GM21723 (cell line): ENCODE measurements around the gene ACBD6.
A peak's percentile ranks its signal among the peaks of the same experiment; 100 is the strongest.

ENCODE experiments used
- ATAC-seq: cut with Tn5 transposase; IDR thresholded peaks from one replicate; pipeline ENCODE4 v1.9.1; 2021; ENCODE audit warnings: mild to moderate bottlenecking, moderate library complexity; ENCODE audit not compliant: unreplicated experiment

The ACBD6 gene

DNA sequence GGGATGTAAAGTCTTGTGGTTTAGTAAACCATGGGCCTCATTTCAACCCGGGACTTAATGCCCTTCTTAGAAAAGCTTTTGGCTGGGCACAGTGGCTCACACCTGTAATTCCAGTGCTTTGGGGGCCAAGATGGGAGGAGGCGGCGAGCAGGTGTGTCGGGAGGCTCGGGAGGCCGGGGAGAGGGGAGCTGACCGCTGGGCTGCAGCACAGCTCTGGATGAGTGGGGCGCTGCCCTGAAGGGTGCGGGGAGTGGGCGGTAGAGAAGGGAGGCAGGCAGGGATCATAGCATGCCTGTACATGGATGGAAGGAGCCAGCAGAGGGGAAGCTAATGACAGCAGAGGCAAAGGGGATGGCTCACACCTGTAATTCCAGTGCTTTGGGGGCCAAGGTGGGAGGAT, 241.3 kb downstream of the ACBD6 start:
- ATAC-seq, result no peak

DNA sequence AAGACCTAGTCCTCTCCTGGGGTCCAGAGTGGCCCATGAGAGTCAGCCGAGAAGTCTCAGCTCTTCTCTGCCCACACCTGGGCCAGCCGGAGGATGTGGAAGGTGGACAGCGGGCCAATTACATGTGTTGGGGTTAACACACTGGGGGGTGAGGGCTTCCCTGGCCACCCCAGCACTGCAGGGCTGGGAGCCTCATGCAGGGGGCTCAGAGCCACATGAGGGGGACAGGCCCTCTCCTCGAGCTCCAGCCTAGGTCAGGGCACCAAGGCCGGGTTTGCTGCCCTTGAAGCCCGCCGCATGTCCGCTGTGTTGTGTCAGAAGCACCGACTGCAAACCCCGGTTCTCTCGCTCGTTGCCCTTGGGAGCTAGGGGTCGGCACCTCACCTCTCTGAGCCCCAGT, 241.8 kb downstream of the ACBD6 start:
- no peak for ATAC-seq

DNA sequence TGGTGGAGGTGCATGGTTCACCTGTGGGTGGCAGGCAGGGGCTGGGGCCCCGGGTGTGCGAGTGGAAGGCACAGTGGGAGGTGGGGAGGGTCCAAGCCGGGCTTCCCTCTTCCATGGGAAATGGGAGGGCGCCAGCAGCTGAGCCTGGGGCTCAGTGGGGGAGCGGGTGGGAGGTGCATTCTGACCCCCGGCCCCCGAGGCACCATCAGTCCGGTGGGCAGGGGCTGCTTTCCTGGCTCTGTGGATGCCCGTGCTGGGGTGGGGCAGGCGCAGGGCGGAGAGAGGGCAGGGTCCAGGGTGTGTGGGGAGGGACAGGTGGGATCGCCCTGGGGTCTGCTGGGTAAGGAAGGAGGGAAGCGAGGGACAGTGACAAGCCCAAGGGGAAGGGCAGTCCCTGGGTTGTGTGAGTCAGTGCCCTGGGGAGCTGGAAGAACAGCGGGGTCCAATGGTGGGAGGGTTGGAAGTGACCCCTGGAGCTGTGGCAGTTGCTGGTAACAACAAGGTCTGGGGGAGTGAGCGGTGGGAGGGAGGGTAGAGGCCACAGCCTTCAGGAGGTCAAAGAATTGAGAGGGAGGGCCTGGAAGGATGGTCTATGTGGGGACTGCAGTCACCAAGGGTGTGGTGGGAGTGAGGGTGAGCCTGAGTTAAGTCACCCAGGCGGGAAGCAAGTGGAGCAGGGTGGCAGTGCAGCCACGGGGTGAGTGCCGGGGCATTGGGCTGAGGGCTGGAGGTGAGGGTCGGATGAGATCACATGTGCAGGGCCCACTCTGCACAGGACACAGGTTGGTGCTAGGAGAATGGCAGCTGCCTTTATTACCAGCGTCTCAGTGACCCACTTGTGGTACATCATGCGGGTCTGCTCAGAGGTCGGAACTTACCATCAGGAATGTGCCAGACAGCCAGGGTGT, 242.7 kb downstream of the ACBD6 start:
- no peak for ATAC-seq

DNA sequence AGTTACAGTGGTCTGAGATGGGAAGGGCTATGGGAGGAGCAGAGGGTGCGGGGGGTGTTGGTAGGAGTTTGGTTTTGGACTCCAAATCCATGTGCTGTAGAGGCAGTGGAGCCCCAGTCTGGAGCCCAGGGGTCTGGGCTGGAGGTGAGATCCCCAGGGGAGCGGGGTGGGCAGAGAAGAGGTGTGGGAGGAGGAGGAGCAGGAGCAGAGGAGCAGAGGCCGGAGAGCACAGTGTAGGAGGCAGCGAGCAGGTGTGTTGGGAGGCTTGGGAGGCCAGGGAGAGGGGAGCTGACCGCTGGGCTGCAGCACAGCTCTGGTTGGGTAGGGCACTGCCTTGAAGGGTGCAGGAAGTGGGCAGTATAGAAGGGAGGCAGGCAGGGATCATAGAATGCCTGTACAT, 243.4 kb downstream of the ACBD6 start:
- no peak for ATAC-seq

DNA sequence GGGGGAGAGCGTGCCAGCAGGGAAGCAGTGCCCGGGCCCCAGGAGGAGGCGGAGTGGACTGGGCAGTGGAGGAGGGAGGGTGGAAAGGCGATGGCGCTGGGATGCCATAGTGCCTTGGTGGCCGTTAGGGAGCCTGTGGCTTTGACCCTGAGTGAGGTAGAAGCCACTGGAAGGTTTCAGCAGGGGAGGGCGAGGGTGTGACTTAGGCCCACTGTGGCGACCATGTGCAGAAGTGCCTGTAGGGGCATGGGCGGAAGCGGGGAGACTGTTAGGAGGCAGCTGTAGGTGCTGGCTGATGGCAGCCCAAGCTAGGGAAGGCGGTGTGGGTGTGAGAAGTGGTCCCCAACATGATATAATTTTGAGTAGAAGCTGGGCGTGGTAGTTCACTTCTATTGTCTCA, 244.1 kb downstream of the ACBD6 start:
- no peak for ATAC-seq

DNA sequence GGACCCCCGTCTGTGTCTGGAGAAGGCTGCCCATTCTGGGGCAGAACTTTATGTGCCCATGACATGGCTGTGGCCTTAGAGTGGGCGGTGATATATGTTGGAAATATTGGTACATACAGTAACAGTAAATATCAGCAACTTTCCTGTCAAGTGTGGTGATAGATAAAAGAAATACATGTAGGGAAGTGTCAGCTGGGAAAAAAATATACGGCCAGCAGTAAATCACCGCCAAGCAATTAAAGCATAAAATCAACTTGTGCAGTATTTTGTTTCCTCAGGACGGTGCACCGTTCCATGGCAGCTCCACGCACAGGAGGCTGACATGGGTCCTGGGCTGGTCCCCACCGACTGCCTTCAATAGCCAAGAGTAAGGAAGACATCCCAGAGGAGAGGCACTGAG, 244.9 kb downstream of the ACBD6 start:
- no peak for ATAC-seq

DNA sequence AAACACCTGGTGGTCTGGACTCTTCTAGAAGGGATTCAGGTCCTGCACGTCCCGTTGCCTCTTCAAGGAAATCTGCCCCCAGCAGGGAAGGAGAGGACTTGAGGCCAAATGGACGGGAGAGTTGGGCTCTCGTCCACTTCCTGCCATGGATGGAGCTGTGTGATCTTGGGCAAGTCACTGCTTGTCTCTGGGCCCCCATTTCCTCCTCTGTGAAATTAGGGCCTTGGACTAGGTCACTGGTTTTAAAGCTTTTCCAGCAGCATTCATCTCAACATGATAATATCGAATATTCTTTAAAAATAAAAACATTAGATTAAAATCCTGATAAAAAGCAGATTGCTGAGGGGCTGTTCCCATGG, 245.4 kb downstream of the ACBD6 start:
- no peak for ATAC-seq

DNA sequence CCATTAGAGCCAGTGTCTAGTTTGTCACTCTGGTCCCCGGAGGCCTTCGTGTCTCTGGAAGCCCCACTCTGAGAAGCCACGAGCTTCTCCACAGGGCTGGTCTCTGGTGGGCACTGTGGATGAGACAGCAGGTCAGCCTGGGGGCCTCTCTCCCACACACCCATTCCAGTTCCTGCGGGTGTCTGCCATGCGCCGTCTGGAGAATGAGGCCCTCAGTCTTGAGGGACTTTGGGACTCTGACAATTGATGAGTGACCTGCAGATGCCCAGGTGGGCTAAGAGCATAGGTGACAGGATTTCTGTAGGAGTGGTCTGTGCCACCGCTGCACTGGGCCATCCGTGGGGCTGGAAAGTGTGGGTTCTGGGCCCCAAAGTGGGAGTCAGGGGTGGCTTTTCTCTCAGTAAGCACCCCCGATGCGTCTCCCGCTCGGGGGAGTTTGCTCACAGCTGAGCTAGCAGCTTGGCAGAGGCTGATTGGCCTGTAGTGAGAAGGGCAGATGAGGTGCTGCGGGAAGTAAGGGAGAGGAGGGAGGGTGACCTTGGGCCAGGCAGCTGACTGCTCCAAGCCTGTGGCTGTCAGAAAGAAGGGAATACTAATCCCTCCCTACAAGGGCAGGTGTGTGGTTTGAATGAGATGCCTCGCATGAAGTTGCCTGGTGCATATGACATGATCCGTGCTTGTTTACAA, 245.9 kb downstream of the ACBD6 start:
- no peak for ATAC-seq

DNA sequence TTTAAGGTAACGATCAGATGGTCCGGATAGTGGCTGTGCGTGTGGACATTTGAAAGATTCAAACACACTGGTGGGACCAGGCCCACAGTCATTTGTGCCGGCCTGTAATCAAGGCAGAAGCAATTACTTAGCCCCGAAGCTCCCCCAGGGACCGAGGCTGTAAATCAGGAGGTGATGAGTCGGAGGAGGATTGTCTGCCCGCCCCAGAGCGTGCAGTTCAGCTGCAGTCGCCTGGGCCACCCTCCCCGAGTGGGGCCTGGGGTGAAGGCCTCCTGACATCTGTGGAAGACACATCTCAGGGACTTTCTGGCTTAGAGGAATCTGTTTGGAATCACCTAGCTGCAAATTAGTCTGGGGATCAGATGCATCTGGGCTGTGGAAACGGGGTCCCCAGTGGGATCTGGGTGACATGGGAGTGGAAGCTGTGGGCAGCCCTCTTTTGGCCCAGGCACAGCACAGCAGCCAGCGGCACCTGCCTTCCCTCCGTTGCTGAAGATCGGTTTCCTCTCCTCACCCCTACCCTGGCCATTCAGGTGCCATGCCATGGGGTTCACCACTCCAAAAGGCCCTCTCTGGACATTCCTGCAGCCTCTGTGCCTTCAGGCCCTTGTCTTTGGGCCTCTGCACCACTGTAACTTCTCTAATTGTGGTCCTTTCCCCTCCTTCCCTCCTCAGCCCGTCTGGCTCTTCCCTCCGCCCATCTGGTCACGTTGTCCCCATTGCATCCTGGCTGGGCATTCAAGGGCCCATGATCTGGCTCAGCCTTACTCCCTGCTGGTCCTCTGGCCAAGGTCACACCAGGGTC, 246.6 kb downstream of the ACBD6 start:
- no peak for ATAC-seq

DNA sequence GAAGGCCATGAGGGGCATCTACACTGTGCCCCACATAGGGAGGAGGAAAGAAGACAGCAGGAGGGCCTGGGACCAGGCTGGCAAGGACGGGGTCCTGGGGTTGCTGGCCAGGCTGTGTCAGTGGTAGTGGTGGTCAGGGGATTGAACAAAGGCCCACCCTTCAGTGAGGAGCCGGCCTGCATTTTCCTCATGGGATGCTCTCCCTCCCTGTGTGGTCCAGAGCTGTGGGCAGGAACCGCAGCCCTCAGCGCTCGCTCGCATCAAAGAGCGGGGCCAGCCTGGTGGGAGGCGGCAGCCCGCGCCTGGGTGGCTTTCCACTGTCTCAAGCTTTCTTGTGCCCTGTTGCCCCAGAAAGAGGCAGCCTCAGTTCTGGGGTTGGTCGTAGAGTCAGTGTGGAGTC, 247.5 kb downstream of the ACBD6 start:
- no peak for ATAC-seq

DNA sequence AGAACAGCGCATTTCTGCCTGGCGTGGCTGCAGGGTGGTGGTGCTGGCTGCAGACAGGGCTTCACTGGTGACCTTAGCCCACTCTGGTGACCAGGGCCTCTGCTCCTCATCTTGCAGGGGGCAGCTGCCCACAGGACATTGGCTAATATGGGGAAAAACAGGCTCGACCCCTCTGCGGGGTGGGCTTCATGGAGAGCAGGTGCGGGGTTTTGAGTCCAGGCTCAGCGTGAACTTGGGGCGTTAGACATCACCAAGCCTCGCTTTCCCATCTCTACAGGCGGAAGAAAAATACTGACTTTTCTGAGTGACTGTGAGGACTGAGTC, 247.9 kb downstream of the ACBD6 start:
- no peak for ATAC-seq

DNA sequence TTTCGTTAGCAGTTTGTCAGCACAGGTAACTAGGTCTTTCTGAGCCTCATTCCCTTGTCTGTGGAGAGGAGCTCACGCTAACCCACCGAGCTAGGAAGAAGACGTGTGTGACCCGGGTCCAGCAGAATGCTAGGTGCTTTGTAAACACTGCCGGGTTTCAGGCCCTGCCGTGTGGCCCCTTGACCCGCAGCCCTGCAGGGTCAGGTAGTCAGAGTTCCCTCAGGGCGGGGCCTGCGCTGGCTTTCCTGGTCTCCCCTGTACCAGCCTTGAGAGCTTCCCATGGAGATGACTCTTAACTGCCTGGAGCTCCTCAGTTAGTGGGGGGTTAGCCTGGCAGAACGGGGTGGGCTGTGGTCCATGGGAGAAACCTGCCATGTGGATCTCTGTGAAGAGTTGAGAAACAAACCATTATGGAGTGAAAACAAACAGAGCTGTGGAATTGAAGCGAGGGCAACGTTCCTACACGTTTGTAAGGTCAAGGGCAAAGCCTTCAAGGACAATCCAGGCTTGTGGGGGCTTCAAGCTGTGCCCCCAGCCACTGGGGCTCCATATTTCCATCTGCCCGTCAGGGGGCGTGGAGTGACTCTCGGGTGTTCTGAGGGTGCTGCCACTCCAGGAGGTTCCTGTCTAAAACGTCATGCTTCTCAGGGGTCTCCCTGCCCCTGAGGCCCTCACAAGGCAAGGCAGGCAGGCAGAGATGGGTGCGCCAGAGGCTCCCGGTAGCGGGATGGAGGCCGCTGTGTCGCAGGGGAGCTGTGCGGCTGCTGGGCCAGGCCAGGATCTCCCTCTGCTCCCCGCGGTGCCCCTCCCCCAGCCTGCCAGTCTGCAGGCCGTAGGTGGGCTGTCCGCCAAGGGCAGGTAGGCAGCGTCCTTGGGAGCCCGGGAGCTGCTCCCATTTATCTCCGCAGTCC, 248.5 kb downstream of the ACBD6 start:
- no peak for ATAC-seq

DNA sequence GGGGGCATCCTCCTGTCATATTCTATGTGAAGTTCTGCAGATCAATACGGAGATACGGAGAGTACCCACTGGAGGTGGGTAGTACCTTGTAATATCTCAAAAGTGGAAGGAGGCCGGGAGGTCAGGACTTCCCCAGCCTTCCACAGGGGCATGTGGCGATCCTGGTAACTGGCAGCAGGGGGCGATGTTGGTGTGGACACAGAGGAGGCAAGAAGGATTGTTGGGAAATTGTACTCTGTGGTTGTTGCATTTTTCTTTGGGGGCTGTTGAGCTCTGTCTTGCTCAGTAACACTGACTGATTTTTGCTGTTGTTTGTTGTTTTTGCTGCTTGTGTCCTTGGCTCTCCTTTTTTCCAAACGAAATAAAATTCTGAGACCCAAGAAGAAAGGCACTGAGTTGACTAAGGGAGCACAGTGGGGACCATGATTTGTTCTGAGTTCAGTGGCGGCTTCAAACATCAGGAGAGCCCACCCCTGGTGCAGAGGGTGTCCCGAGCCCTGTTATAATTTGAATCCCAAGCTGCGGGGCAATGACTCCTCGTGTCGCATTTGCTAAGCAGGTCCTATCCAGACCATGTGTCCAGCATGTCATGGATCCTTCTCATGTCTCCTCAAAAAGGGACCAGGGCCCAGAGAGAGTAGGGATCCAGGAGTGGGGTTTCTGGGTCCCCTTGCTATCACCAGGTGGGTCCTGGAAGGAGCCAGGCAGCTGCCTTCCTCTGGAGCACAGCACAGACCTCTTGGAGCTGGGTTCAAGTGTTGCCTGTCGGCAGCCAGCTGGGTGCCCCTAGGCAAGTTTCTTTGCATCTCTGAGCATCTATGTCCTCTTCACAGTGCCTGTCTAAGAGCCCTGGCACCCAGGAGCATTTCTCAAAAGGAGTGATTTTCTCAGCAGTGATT, 249.5 kb downstream of the ACBD6 start:
- ATAC-seq, result peak; percentile 79

DNA sequence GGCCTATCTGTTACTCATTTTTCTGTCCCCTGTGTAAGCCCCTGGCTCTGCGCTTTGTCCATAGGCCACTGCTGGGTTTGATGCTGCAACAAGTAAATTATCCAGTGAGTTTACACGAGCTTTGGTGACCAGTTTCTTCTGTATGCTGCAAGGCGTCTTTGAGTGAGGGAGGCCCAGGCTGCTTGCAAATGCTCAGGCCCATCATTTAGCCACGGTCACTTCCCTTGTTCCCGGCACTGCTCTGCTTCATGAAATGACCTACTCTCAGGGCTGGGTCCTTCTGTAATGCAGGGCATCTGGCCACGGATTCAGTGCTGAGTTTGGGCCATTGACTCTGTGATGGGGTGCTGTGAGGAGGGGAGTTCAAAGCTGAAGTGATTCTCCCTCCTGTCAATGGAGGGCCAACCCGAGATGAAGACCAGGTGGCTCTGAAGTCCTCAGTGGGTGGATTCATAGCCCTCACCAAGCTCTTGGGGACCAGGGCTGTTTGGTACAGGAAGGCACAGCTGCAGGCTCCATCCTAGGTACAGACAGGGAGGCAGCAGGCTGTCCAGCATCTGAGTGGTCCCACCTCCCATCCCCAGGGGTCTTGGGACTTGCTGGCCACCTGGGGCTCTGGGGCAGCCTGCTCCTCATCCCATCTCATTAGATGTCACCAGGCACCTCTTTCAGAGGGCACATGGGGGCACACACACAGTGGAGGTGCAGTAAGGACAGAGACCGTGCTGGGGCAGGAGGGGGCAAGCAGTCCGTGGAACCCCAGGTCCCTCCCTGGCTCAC, 250.7 kb downstream of the ACBD6 start:
- no peak for ATAC-seq

DNA sequence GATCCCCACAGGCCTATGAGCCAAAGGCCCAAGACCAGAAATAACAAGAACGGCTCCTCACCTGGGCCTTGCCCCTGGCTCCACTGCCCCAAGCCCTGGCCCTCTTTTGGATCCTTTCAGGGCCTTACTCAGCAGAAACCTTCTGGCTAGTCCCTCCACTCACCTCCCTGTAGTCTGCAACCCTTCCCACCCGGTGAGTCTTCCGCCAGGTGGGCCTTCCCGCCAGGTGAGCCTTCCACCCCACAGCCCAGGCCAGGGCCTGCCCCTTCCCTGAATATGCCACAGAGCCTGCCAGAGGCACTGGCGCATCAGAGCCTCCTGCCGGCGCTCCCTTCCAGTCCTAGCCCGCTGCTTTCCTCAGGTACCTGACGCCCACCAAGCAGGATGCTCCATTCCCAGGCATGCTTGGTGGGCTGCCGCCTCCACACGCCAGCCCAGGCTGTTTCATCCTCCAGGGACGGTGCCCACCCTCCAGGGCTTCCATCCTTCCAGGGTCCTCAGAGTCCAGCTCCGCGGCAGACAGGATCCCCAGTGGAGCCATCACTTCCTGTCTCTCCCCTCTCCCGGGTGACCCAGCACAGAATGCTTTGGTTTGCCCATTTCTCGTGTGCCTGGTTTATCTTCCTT, 251.4 kb downstream of the ACBD6 start:
- ATAC-seq, result no peak

DNA sequence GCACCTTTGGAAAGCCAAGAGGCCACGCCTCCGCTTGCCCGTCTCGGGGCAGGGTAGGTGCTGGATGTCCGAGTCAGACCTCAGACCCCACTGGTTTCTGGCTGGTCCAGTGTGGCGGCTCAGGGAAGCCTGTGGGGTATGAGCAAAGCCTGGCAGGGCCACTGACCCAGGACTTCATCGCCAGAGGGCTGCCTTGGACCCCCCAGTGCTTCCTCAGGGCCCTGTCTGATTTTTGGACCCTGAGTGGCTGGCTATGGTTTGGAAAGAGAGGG, 251.9 kb downstream of the ACBD6 start:
- no peak for ATAC-seq

DNA sequence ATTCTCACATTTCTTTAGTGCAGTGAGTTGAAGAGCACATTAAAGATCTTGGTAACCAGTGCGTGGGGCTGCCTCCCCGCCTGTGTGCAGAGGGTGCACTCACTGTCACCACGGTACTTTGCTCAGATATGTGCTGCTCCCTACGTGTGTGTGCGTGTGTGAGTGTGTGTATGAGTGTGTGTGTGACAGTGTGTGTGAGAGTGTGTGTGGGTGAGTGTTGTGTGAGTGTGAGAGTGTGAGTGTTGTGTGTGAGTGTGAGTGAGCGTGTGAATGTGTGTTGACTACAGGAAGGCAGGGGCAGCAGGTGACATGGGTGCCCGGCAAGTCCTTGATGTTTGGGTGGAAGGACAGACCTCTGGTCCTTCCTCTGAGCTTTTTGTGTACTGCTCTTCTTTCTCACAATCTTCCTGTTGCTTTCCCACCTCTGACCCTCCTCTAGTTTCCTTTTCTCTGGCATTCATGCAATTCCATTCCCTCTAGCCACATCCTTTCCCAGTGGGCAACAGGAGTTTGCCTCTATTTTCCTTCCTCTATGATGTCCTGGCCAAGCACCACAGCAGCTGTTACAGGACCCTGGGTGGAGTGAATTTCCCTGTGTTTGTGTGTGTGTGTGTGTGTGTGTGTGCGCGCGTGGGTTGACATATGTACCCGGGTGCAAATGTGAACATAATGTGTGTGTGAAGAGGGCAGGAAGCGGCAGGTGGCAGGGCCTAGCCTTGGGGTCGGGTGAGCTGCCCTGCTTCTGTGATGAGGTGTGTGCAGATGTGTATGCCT, 252.5 kb downstream of the ACBD6 start:
- ATAC-seq, result no peak
